ENCODE measurements around the gene METTL4.

GRCh38 chr18:2557536-2557935 lies 13.8 kb downstream of the METTL4 start:
- no peak for TF ChIP-seq CBX3 (IDR thresholded peaks at IDR 0.05; ENCODE audit: low read depth)
- TF ChIP-seq POLR2AphosphoS5 (IDR thresholded peaks at IDR 0.05; ENCODE audit: low read depth, low read length), result no peak
- TF ChIP-seq TCF7L2 (IDR thresholded peaks at IDR 0.05; ENCODE audit: borderline replicate concordance, extremely low read depth, insufficient read depth, insufficient read length), result no peak
- TF ChIP-seq CTCF (IDR thresholded peaks at IDR 0.05 in 2 of 3, conservative IDR thresholded peaks at IDR 0.05 in 1 of 3; ENCODE audit: borderline replicate concordance in 1 of 3, insufficient read depth in 1 of 3, low read depth in 2 of 3, low read length in 2 of 3), result no peak
- no peak for TF ChIP-seq POLR2A (IDR thresholded peaks at IDR 0.05; ENCODE audit: borderline replicate concordance, extremely low read depth, insufficient read depth, insufficient read length)
- TF ChIP-seq CEBPB (IDR thresholded peaks at IDR 0.05; ENCODE audit: low read depth), result no peak
- TF ChIP-seq EZH2phosphoT487 (IDR thresholded peaks at IDR 0.05; ENCODE audit: borderline replicate concordance), result no peak
- TF ChIP-seq REST (IDR thresholded peaks at IDR 0.05; ENCODE audit: low read depth), result no peak
- TF ChIP-seq EZH2 (IDR thresholded peaks at IDR 0.05), result no peak
- no peak for TF ChIP-seq FOSL1 (IDR thresholded peaks at IDR 0.05; ENCODE audit: low read depth)
- TF ChIP-seq ATF3 (IDR thresholded peaks at IDR 0.05), result no peak
- TF ChIP-seq RAD21 (IDR thresholded peaks at IDR 0.05; ENCODE audit: low read depth), result no peak
- TF ChIP-seq SIN3A (IDR thresholded peaks at IDR 0.05; ENCODE audit: low read depth), result no peak
- TF ChIP-seq JUND (IDR thresholded peaks at IDR 0.05), result no peak
